Esophagus squamous epithelium (tissue), 4 donors: ENCODE data around the gene KDM7A.

ENCODE experiments used
- CTCF ChIP-seq, 6 experiments: fragments of 450-650 bp in 4 of 6; fragments of 200-600 bp in 2 of 6; sonication (generic) in 2 of 6; IDR thresholded peaks; one replicate each; pipeline ENCODE4 v1.5.1; 2016 to 2019; ENCODE audit warnings: antibody characterized with exemption in 6 of 6, mild to moderate bottlenecking in 4 of 6, moderate library complexity in 4 of 6
- POLR2A ChIP-seq, 4 donors: fragments of 450-650 bp; IDR thresholded peaks; one replicate each; pipeline ENCODE4 v1.6.1; 2017; ENCODE audit warnings: antibody characterized with exemption in 4 of 4, mild to moderate bottlenecking in 4 of 4, moderate library complexity in 3 of 4

DNA sequence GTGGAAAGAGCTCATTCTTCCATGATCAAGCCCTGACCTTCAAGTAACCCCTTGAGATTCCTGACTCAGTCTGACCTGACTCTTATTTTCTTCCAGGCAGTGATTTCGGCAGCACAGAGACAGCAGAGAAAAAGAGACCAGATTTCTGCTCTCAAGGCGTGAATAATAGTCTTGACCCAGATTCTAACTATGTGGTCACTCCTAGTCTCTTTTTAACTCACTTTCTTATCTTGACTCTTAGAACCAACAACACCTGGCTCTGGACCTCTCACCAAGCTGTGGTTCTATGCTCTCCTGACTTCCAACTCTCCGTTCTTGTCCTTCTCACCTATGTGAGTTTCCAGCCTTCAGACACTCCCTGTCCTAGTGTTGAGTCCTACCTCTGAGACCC, 36.9 kb upstream of the KDM7A start:
- TF ChIP-seq CTCF (IDR thresholded peaks at IDR 0.05) (no peak), POLR2A (IDR thresholded peaks at IDR 0.05) (no peak)
